ENCODE data around the gene C10orf71. TPM values are rescaled to one million over a fixed set of nuclear protein-coding genes. Genes with fewer than 3 reads are reported as not detected.

Gene C10orf71
- total RNA-seq, 2 donors from 2014 or later: 0.26 to 0.99 TPM

GRCh38 chr10:49278497-49278981 is 20.4 kb upstream of the C10orf71 start:
- 33 to 38% methylated on average over 5 to 7 of the region's 7 CpGs for WGBS, 2 donors
- ATAC-seq (no peak), DNase-seq (no peak)
- TF ChIP-seq POLR2A (IDR thresholded peaks at IDR 0.05): no peak
- TF ChIP-seq, protein P1, sequence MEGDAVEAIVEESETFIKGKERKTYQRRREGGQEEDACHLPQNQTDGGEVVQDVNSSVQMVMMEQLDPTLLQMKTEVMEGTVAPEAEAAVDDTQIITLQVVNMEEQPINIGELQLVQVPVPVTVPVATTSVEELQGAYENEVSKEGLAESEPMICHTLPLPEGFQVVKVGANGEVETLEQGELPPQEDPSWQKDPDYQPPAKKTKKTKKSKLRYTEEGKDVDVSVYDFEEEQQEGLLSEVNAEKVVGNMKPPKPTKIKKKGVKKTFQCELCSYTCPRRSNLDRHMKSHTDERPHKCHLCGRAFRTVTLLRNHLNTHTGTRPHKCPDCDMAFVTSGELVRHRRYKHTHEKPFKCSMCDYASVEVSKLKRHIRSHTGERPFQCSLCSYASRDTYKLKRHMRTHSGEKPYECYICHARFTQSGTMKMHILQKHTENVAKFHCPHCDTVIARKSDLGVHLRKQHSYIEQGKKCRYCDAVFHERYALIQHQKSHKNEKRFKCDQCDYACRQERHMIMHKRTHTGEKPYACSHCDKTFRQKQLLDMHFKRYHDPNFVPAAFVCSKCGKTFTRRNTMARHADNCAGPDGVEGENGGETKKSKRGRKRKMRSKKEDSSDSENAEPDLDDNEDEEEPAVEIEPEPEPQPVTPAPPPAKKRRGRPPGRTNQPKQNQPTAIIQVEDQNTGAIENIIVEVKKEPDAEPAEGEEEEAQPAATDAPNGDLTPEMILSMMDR (IDR thresholded peaks at IDR 0.05): no peak
- intact Hi-C loops (cut with DNase I): no loop called here
- Histone ChIP-seq H3K27me3 (no peaks in the 10 kb centered on the region), H3K36me3 (replicated peaks in 1 of 2; ENCODE audit: insufficient read depth in 1 of 2, low read depth in 2 of 2) (no peaks in the 10 kb centered on the region), H3K4me3 (no peak overlapping the region), H3K9me3 (no peaks in the 10 kb centered on the region), H3K27ac (no peak overlapping the region), H3K4me1 (no peaks in the 10 kb centered on the region)

- intact Hi-C loops (cut with DNase I): no loop called here
- no peaks in the 10 kb centered on the region for H3K4me1 ChIP-seq
- H3K36me3 ChIP-seq (replicated peaks in 1 of 2; ENCODE audit: insufficient read depth in 1 of 2, low read depth in 2 of 2): no peaks in the 10 kb centered on the region
- H3K9me3 ChIP-seq: no peaks in the 10 kb centered on the region
- H3K27ac ChIP-seq: no peak overlapping the region
- DNase-seq: no peak
- no peaks in the 10 kb centered on the region for H3K27me3 ChIP-seq
- H3K4me3 ChIP-seq: no peak overlapping the region
- no peak for ATAC-seq
- WGBS, 2 donors: 52 to 61% methylated on average over 7 of the region's 7 CpGs
- TF ChIP-seq, protein P1 (IDR thresholded peaks at IDR 0.05): no peak
- no peak for TF ChIP-seq POLR2A (IDR thresholded peaks at IDR 0.05)
Observed at GRCh38 chr10:49279015-49279880, 19.7 kb upstream of the C10orf71 start.

DNA sequence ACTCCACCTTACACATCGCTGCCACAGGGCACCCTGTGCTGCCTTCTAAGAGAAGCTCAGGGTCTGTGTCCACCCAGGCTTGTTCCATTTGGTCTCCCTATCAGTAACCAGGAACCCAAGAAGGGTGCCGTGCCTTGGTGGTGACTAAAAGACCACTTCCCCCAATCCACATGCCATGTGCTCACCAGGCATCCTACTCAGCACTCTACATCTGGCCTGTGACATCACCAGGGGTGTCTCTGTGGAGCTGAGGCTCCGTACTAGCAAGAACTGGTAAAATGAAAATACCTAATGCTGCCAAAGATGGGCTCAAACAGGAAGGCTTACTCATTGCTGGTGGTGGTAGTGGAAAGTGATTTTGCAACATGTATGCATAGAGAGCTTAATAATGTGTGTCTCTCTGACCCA is 19.0 kb upstream of the C10orf71 start:
- intact Hi-C loops (cut with DNase I): no loop called here
- no peak for ATAC-seq
- WGBS, 2 donors: 64 to 85% methylated on average over 3 of the region's 3 CpGs

DNA sequence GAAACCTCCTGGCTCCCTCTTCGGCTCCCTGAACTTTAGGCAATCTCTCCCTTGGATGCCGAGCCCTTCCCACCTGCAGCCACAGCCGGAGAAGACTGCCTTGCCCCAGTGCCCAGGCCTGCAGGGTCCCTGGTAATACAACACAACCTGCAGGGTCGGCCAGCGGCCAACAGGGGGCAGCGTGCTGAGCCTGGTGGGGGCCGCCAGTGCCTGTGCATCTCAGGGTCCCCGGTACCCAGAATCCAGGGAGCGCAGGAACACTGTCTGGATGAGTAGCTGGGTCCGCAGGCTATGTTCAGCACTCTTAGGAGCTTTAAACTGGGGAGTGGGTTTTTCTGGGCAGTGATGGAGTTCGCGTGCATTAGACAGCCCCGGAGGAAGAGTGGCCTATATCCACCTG is 17.5 kb upstream of the C10orf71 start:
- H3K27me3 ChIP-seq: no peaks in the 10 kb centered on the region
- H3K9me3 ChIP-seq: no peaks in the 10 kb centered on the region
- TF ChIP-seq, protein P1 (IDR thresholded peaks at IDR 0.05): no peak
- no peak for TF ChIP-seq POLR2A (IDR thresholded peaks at IDR 0.05)
- H3K36me3 ChIP-seq (replicated peaks in 1 of 2; ENCODE audit: insufficient read depth in 1 of 2, low read depth in 2 of 2): no peaks in the 10 kb centered on the region
- ATAC-seq: no peak
- no peak for DNase-seq
- intact Hi-C loops (cut with DNase I): no loop called here
- no peaks in the 10 kb centered on the region for H3K4me1 ChIP-seq
- WGBS, 2 donors: 33 to 56% methylated on average over 8 to 13 of the region's 13 CpGs
- no peak overlapping the region for H3K4me3 ChIP-seq
- no peak overlapping the region for H3K27ac ChIP-seq

More for the DNA sequence above, 19.0 kb upstream of the C10orf71 start:
- H3K27ac ChIP-seq: no peak overlapping the region
- H3K27me3 ChIP-seq: no peaks in the 10 kb centered on the region
- no peaks in the 10 kb centered on the region for H3K9me3 ChIP-seq
- no peak overlapping the region for H3K4me3 ChIP-seq
- no peaks in the 10 kb centered on the region for H3K36me3 ChIP-seq (replicated peaks in 1 of 2; ENCODE audit: insufficient read depth in 1 of 2, low read depth in 2 of 2)
- TF ChIP-seq, protein P1 (IDR thresholded peaks at IDR 0.05): no peak
- no peak for TF ChIP-seq POLR2A (IDR thresholded peaks at IDR 0.05)
- peak in 1 of 4 donors; percentile 45 for DNase-seq
- no peaks in the 10 kb centered on the region for H3K4me1 ChIP-seq

All from body of pancreas (tissue), 4 donors.